Activated T-helper 2 cell treated with anti-CD3 and anti-CD28 coated beads, Interferon-gamma antibody, Interleukin-2, Interleukin-4, amounts not matched to agents 10 μg/mL and 5 μg/mL and 100 μg/mL, durations not matched to agents 14 hours and 24 hours and 36 hours (primary cell): ENCODE results near the gene TIMM23. TPM values are rescaled to one million over a fixed set of nuclear protein-coding genes. Genes with fewer than 3 reads are reported as not detected.

Experiments
- DNase-seq: peaks from one replicate; pipeline ENCODE4 v3.0.0; 2021; ENCODE audit warnings: low spot score
- H3K27ac Mint-ChIP-seq: one replicate; pipeline ENCODE4 v1.8.0; 2021; ENCODE audit warnings: mixed read lengths
- H3K27me3 Mint-ChIP-seq: one replicate; pipeline ENCODE4 v1.8.0; 2021; ENCODE audit warnings: low read depth, mixed read lengths
- H3K36me3 Mint-ChIP-seq: one replicate; pipeline ENCODE4 v1.8.0; 2021; ENCODE audit warnings: low read depth, mixed read lengths
- H3K4me1 Mint-ChIP-seq: one replicate; pipeline ENCODE4 v1.8.0; 2021; ENCODE audit warnings: low read depth, mixed read lengths
- H3K4me3 Mint-ChIP-seq: one replicate; pipeline ENCODE4 v1.8.0; 2021; ENCODE audit warnings: low read depth, mild to moderate bottlenecking, moderate library complexity, mixed read lengths
- H3K9me3 Mint-ChIP-seq: one replicate; pipeline ENCODE4 v1.8.0; 2021; ENCODE audit warnings: mixed read lengths
- intact Hi-C: fragments of 100-400 bp; cut with micrococcal nuclease; formaldehyde crosslinking; loops from one replicate; pipeline ENCODE4 v1.15.1; 2023
- total RNA-seq: library from RNA; stranded (reverse); gene quantifications from 2 replicates; pipeline ENCODE4 v1.2.3, GENCODE V29; 2022

The TIMM23 gene
- total RNA-seq, 1 donor from 2014 or later: 93.6 TPM

DNA sequence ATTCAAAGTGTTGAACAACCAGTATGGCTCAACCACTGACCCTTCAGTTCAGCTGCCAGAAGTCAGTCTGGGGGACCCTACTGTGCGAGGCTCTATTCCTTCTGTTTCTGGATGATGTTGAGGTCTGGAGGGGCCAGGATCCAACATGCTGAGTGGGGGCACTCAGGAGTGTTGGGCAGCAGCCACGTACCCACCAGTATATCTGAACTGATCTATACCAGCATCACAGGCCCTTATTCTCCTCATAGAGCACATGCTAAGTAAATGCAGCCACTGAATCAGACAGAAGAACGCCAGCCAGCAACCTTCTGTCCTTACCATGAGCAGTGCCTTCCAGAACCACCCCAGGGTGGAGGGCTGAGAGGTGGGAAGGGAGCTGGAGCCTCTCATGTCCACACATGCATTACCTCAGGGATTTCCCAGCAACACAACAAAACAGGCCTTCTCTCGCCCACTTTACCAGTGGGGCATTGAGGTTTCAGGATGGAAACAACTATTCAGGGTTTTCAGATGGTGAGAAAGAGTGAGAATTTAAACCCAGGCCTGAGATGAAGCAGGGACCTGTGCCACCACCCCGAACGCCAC, 80.6 kb downstream of the TIMM23 start:
- DNase-seq: no peak
- Mint-ChIP-seq H3K36me3 (no peaks in the 10 kb centered on the region), H3K9me3 (no peaks in the 10 kb centered on the region), H3K27me3 (peaks cover 8% of the 10 kb centered on the region), H3K4me3 (no peak overlapping the region), H3K4me1 (peaks cover 8% of the 10 kb centered on the region), H3K27ac (no peak overlapping the region)
- intact Hi-C loops: no loop called here

Other genes with a start within 250 kb of the TIMM23 start
- gene WASHC2C, start 245.2 kb upstream of the TIMM23 start, total RNA-seq: 25.0 and 26.8 TPM in 2 replicates
- gene AGAP4, start 125.0 kb upstream of the TIMM23 start, total RNA-seq: 32.9 and 33.2 TPM in 2 replicates
- gene NCOA4, start 58.1 kb downstream of the TIMM23 start, total RNA-seq: 98.7 and 103 TPM in 2 replicates
- gene MSMB, start 73.8 kb downstream of the TIMM23 start, total RNA-seq: not detected in 2 replicates